22Rv1 (cell line): Measurements from ENCODE around the gene GFPT1.

Source experiments
- CTCF ChIP-seq: fragments of 450-650 bp; IDR thresholded peaks from 2 replicates; pipeline ENCODE4 v1.5.1; 2017; ENCODE audit warnings: mild to moderate bottlenecking
- ZFX ChIP-seq: fragments of 450-650 bp; IDR thresholded peaks from 2 replicates; pipeline ENCODE4 v1.6.1; 2017; ENCODE audit warnings: antibody characterized with exemption, borderline replicate concordance

DNA sequence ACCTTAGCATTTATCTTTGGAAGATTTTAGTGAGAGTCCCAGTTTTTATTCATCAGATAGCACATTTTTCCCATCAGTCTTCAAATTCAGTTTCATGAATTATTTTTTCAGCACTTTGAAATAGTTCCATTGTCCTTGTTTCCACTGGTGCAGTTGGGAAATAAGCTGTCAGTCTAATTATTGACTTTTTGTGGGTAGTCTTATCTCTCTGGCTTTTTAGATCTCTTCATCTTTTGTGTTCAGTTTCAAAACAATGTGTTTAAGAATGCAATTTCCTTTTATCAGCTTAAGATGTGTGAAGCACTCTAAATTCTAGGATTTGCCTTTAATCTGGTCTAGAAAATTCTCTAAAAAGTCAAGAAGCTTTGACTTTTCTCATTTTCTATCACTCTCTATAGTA is 70.5 kb downstream of the GFPT1 start:
- no peak for TF ChIP-seq CTCF
- no peak for TF ChIP-seq ZFX
